Skeletal muscle satellite cell (primary cell): ENCODE measurements around the gene PPP4C.

Experiments used
- H3K27me3 ChIP-seq: 2 replicates; pipeline ENCODE4 v1.7.0; 2013; ENCODE audit warnings: low read length; ENCODE audit not compliant: control insufficient read depth, insufficient read depth
- H3K36me3 ChIP-seq: 2 replicates; pipeline ENCODE4 v1.7.0; 2013; ENCODE audit warnings: mild to moderate bottlenecking, control low read depth, low read length; ENCODE audit not compliant: insufficient read depth
- H3K4me1 ChIP-seq: 2 replicates; pipeline ENCODE4 v1.7.0; 2013; ENCODE audit warnings: low read length; ENCODE audit not compliant: control insufficient read depth, insufficient read depth
- H3K4me2 ChIP-seq: 2 replicates; pipeline ENCODE4 v1.7.0; 2013; ENCODE audit warnings: mild to moderate bottlenecking, low read length
- H3K4me3 ChIP-seq: 2 replicates; pipeline ENCODE4 v1.7.0; 2013; ENCODE audit warnings: low read length
- H3K9ac ChIP-seq: 2 replicates; pipeline ENCODE4 v1.7.0; 2013; ENCODE audit warnings: mild to moderate bottlenecking, low read depth, low read length, moderate library complexity
- H3K9me3 ChIP-seq: replicated peaks from 2 replicates; pipeline ENCODE4 v1.7.0; 2013; ENCODE audit warnings: mild to moderate bottlenecking, control low read depth, low read length

The PPP4C gene

DNA sequence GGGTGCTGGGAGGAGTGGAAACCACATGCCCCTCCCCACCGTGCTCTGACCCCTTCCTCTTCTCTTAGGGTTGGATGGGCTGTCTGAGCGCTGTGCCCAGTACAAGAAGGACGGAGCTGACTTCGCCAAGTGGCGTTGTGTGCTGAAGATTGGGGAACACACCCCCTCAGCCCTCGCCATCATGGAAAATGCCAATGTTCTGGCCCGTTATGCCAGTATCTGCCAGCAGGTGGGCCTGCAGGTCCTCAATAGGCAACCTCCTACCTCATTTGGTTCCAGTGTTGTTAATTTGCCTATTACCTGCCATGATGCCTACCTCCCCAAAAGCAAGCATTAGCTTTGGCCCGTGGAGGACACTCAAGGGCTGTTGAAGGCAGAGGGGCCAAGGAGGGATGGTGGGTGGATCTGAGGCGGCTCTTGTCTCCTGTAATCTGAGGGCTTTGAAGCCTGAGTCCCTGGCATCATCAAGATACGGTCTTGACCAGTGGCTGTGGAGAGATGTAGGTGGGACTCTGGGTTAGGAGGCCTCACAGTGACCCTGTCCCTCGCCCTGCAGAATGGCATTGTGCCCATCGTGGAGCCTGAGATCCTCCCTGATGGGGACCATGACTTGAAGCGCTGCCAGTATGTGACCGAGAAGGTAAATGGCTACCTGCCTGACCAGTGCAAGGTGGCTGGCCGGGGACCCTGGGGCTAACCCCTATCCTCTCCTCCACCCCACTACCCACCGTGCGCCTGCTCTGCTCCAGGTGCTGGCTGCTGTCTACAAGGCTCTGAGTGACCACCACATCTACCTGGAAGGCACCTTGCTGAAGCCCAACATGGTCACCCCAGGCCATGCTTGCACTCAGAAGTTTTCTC is 6.8 kb upstream of the PPP4C start:
- peak overlapping the region; percentile 60 for H3K4me2 ChIP-seq
- peak overlapping the region; percentile 26 for H3K9ac ChIP-seq
- H3K27me3 ChIP-seq, result no peaks in the 10 kb centered on the region
- peak overlapping the region; percentile 29 for H3K4me3 ChIP-seq
- no peaks in the 10 kb centered on the region for H3K9me3 ChIP-seq
- H3K36me3 ChIP-seq, result peaks cover 71% of the 10 kb centered on the region
- peaks cover 40% of the 10 kb centered on the region for H3K4me1 ChIP-seq

DNA sequence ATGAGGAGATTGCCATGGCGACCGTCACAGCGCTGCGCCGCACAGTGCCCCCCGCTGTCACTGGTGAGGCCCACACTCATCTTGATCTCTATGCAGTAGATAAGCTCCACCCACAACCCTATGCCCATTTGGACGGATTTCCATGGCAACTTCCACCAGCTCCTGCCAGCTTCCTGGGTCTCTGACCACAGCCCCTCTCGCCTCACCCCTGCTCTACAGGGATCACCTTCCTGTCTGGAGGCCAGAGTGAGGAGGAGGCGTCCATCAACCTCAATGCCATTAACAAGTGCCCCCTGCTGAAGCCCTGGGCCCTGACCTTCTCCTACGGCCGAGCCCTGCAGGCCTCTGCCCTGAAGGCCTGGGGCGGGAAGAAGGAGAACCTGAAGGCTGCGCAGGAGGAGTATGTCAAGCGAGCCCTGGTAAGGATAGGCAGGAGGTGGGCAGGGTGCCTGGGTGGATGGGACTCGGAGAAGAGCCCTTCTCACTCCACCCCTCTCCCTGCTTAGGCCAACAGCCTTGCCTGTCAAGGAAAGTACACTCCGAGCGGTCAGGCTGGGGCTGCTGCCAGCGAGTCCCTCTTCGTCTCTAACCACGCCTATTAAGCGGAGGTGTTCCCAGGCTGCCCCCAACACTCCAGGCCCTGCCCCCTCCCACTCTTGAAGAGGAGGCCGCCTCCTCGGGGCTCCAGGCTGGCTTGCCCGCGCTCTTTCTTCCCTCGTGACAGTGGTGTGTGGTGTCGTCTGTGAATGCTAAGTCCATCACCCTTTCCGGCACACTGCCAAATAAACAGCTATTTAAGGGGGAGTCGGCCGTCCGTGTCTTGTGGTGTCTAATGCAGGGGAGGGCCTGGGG is 6.0 kb upstream of the PPP4C start:
- H3K4me3 ChIP-seq, result peak overlapping the region; percentile 29

GRCh38 chr16:30070490-30070889 is 5.3 kb upstream of the PPP4C start:
- Histone ChIP-seq H3K9me3 (no peaks in the 10 kb centered on the region), H3K9ac (peak overlapping the region; percentile 14), H3K4me2 (peak overlapping the region; percentile 60), H3K36me3 (peaks cover 71% of the 10 kb centered on the region), H3K4me1 (peaks cover 42% of the 10 kb centered on the region), H3K4me3 (peak overlapping the region; percentile 29), H3K27me3 (no peaks in the 10 kb centered on the region)

More for the DNA sequence above, 6.0 kb upstream of the PPP4C start:
- no peak overlapping the region for H3K9ac ChIP-seq
- peaks cover 71% of the 10 kb centered on the region for H3K36me3 ChIP-seq
- no peaks in the 10 kb centered on the region for H3K9me3 ChIP-seq
- peak overlapping the region; percentile 60 for H3K4me2 ChIP-seq
- H3K27me3 ChIP-seq, result no peaks in the 10 kb centered on the region
- H3K4me1 ChIP-seq, result peaks cover 35% of the 10 kb centered on the region

GRCh38 chr16:30076276-30076791 is 540 bp downstream of the PPP4C start:
- Histone ChIP-seq H3K9ac (peak overlapping the region; percentile 93), H3K27me3 (no peaks in the 10 kb centered on the region), H3K36me3 (peaks cover 54% of the 10 kb centered on the region), H3K4me2 (peak overlapping the region; percentile 94), H3K4me3 (peak overlapping the region; percentile 97), H3K4me1 (peaks cover 28% of the 10 kb centered on the region), H3K9me3 (no peaks in the 10 kb centered on the region)

- peak overlapping the region; percentile 97 for H3K4me3 ChIP-seq
- H3K36me3 ChIP-seq, result peaks cover 51% of the 10 kb centered on the region
- H3K4me2 ChIP-seq, result peak overlapping the region; percentile 94
- H3K4me1 ChIP-seq, result peaks cover 28% of the 10 kb centered on the region
- peak overlapping the region; percentile 93 for H3K9ac ChIP-seq
- H3K27me3 ChIP-seq, result no peaks in the 10 kb centered on the region
- no peaks in the 10 kb centered on the region for H3K9me3 ChIP-seq
Measured at GRCh38 chr16:30077656-30078055, 1.9 kb downstream of the PPP4C start.

GRCh38 chr16:30078744-30079143 is 3.0 kb downstream of the PPP4C start:
- peaks cover 61% of the 10 kb centered on the region for H3K36me3 ChIP-seq
- no peaks in the 10 kb centered on the region for H3K27me3 ChIP-seq
- no peaks in the 10 kb centered on the region for H3K9me3 ChIP-seq
- peaks cover 28% of the 10 kb centered on the region for H3K4me1 ChIP-seq
- no peak overlapping the region for H3K4me3 ChIP-seq
- H3K4me2 ChIP-seq, result no peak overlapping the region
- no peak overlapping the region for H3K9ac ChIP-seq

DNA sequence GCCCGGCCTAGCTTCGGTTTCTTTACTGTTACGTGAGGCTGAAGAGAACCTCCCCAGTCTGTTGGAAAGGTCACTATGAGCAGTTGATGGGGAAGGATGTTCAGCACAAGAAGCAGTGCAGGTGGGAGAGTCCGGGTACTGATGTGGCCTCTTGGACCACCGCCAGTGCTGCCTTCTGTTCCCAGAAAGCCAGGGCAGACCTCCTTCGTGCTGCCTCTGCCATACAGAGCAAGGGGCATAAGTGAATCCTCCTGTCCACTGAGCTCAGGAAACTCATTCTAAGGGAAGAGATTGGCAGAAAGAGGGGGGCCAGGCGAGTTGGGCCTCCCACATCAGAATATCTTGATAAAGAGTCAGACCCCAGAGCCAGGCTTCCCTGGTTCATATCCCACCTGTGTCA is 3.7 kb downstream of the PPP4C start:
- H3K4me3 ChIP-seq, result no peak overlapping the region
- peaks cover 28% of the 10 kb centered on the region for H3K4me1 ChIP-seq
- no peaks in the 10 kb centered on the region for H3K27me3 ChIP-seq
- no peaks in the 10 kb centered on the region for H3K9me3 ChIP-seq
- peaks cover 66% of the 10 kb centered on the region for H3K36me3 ChIP-seq
- H3K4me2 ChIP-seq, result no peak overlapping the region
- H3K9ac ChIP-seq, result no peak overlapping the region

DNA sequence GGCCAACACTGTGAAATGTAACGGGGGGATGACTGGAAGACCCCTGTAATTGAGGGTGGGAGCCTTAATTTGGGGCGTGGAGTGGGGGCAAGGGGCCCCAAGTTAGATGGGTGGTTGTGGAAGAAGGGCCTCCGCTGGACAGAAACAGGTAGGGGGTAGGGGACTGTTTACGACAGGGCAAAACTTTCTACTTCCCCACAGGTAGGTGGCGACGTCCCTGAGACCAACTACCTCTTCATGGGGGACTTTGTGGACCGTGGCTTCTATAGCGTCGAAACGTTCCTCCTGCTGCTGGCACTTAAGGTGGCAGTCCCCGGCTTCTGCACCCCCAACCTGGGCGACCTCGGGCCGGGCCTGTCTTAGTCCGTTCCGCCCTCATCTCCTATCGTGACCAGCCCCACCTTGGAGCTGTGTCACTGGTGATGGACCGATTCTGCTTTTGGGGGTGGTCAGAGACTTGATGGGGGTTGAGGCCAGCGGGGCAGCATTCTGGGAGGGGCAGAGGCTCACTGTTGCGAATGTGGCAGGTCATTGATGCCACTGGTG is 6.8 kb downstream of the PPP4C start:
- peaks cover 9% of the 10 kb centered on the region for H3K4me1 ChIP-seq
- no peaks in the 10 kb centered on the region for H3K27me3 ChIP-seq
- H3K36me3 ChIP-seq, result peaks cover 87% of the 10 kb centered on the region
- no peak overlapping the region for H3K4me3 ChIP-seq
- H3K9ac ChIP-seq, result no peak overlapping the region
- H3K9me3 ChIP-seq, result no peaks in the 10 kb centered on the region
- no peak overlapping the region for H3K4me2 ChIP-seq

DNA sequence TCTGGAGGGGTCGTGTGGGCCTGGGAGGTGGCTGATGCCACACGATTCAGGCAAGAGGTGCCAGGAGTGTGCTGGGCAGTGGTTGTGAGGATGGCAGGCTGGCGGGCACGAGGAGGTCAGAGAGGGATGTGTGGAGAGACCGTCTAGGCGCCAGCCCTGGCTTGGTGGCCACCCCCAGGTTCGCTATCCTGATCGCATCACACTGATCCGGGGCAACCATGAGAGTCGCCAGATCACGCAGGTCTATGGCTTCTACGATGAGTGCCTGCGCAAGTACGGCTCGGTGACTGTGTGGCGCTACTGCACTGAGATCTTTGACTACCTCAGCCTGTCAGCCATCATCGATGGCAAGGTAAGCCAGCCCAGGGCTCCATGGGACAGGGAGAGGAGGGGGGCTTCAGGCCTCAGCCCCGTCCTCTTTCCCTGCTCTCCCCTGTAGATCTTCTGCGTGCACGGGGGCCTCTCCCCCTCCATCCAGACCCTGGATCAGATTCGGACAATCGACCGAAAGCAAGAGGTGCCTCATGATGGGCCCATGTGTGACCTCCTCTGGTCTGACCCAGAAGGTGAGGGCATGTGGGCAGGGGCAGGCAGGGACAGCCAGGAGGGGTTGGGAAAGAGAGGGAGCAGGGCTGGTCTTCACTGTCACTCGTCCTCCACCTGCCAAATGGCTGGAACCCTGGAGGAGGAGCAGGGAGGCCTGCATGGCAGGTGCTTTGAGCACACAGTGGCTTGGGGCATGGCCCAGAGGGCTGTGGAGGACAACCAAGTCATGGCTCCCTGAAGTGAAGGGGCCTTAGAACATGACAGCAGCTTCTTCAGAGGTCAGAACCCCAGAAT is 7.6 kb downstream of the PPP4C start:
- H3K27me3 ChIP-seq, result no peaks in the 10 kb centered on the region
- H3K9me3 ChIP-seq, result no peaks in the 10 kb centered on the region
- H3K4me1 ChIP-seq, result peaks cover under 1% of the 10 kb centered on the region
- H3K9ac ChIP-seq, result no peak overlapping the region
- H3K36me3 ChIP-seq, result peaks cover 78% of the 10 kb centered on the region
- no peak overlapping the region for H3K4me3 ChIP-seq
- no peak overlapping the region for H3K4me2 ChIP-seq

DNA sequence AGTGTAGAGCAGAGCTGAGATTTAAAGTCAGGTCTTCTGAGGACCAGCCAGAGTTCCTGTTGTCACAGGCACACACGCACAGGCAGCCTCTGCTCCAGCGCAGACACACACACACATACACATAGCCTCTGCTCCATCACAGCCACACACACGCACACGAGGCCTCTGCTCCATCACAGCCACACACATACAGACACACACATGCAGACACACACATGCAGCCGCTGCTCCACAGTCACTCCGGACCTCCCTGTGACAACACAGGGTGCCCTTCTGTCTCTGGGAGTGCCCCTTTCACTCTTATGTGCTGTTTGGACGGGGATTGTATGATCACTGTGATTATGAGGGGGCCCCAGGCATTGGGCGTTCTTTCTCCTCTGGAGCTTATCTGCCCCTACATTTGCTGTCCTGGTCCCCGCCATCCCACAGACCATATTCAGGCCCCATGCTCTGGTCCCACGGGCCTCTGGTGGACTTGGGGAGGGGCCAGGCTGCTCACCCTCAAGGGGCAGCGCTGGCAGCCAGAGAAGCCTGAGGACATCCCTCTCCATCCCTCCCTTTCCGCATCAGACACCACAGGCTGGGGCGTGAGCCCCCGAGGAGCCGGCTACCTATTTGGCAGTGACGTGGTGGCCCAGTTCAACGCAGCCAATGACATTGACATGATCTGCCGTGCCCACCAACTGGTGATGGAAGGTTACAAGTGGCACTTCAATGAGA is 8.5 kb downstream of the PPP4C start:
- H3K9me3 ChIP-seq, result no peaks in the 10 kb centered on the region

More for the DNA sequence above, 8.5 kb downstream of the PPP4C start:
- H3K36me3 ChIP-seq, result peaks cover 72% of the 10 kb centered on the region
- no peaks in the 10 kb centered on the region for H3K4me1 ChIP-seq
- H3K27me3 ChIP-seq, result no peaks in the 10 kb centered on the region
- no peak overlapping the region for H3K4me2 ChIP-seq
- no peak overlapping the region for H3K9ac ChIP-seq
- no peak overlapping the region for H3K4me3 ChIP-seq
